Fibroblast of pulmonary artery (primary cell): ENCODE data around the gene HS3ST5.

Experiments
- DNase-seq: peaks from one replicate; pipeline ENCODE4 v3.0.0-alpha.2; 2010; ENCODE audit warnings: low read depth
- H3K4me3 ChIP-seq: replicated peaks from 2 replicates; pipeline ENCODE4 v1.5.1; 2011; ENCODE audit warnings: low read depth, mild to moderate bottlenecking, control low read depth, low read length, moderate library complexity
- TF ChIP-seq, protein P1 (sequence below): IDR thresholded peaks from 2 replicates; pipeline ENCODE4 v1.5.1; 2011; ENCODE audit warnings: mild to moderate bottlenecking, control low read depth, low read length, inconsistent platforms; ENCODE audit errors: missing control alignments

The HS3ST5 gene

DNA sequence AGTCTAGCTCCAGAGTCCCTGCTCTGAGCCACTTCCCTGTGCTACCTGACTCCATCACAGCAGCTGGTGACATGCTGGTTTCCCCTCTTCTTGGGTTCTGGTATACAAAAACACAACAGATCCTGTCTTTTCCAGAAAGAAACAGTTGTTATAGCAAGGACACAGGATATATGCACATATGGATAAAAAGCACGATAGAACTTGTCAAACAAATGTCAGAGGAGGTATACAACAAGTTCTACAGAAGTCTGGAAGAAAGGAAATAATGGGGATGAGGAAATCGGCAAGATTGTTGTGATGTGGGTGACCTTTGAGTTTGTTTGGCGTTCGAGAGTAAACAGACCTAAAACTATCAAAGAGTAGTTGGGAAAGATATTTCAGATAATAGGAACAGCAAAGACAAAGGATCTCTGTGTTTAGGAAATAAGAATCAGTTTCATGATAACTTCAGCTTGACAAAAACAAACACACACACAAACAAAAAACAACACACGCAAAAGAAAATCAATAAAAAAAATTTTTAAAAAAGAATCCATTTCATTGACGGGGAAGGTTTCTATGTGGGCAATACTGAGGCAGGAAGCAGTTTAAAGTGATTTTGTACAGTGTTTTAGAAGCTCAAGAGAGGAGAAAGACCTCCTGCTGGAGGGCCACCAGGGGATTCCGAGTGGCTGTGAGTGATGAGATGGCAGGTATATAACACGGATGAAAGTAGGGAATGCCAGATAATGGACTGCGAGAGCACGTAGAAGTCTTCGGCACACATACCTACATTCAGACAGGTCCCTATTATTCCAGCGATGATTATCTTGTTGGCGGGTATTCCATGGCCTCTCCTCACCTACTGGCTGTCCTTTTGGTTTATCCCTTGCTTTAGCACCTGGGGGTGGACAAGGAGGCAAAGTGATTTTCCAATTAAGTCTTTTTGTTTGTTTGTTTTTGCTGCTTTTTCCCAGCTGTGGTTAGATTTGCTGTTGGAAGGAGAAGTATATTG, 174.9 kb downstream of the HS3ST5 start:
- no peak overlapping the region for H3K4me3 ChIP-seq
- no peak for DNase-seq
- TF ChIP-seq, protein P1, sequence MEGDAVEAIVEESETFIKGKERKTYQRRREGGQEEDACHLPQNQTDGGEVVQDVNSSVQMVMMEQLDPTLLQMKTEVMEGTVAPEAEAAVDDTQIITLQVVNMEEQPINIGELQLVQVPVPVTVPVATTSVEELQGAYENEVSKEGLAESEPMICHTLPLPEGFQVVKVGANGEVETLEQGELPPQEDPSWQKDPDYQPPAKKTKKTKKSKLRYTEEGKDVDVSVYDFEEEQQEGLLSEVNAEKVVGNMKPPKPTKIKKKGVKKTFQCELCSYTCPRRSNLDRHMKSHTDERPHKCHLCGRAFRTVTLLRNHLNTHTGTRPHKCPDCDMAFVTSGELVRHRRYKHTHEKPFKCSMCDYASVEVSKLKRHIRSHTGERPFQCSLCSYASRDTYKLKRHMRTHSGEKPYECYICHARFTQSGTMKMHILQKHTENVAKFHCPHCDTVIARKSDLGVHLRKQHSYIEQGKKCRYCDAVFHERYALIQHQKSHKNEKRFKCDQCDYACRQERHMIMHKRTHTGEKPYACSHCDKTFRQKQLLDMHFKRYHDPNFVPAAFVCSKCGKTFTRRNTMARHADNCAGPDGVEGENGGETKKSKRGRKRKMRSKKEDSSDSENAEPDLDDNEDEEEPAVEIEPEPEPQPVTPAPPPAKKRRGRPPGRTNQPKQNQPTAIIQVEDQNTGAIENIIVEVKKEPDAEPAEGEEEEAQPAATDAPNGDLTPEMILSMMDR = no peak

DNA sequence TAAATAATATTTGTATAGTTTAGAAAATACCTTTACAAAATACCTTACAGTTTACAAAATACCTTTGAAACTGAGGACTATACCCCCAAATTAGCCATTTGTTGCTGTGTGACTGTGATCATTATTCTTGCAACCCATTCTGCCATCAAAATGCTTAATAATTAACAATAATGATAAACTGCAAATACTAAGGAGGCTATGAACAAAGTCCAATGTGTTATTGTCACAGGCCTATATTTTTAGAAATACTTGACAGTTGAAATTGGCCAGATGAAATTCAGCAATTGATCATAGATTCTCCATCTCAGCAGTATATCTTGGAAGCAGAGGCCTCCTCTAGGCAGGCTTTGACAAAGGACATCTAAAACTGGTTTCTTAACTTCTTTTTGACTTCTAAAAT, 178.6 kb downstream of the HS3ST5 start:
- no peak for DNase-seq
- no peak overlapping the region for H3K4me3 ChIP-seq
- TF ChIP-seq, protein P1 = no peak

DNA sequence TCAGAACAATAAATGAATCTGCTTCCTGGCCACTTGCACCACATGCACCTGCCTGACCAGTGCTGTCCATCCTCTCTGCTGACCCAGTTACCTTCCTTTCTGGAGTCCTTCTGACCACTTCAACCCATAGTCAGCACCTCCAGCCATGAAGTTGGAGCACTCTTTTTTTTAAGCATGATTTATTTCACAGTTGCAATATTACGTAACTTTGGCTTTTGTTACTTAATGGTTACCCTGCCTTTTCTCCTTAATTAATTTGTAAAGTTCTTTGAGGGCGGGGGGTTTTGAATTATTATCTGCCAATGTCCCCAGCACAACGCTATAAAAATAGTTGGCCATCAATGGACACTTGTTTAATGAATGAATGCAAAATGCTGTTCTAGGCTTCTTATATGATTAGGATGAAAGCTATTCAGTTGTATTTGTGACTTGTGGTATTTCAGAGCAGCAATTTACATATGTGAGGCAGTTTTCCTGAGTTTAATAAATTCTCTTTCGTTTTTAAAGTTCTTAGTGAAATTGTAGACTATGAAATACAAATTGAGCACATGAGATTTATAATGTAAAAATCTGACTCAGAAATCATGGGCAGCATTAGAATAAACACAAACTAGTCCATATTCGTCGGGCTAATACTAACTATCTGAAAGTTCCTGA, 180.0 kb downstream of the HS3ST5 start:
- no peak for DNase-seq
- no peak overlapping the region for H3K4me3 ChIP-seq
- TF ChIP-seq, protein P1 = no peak

DNA sequence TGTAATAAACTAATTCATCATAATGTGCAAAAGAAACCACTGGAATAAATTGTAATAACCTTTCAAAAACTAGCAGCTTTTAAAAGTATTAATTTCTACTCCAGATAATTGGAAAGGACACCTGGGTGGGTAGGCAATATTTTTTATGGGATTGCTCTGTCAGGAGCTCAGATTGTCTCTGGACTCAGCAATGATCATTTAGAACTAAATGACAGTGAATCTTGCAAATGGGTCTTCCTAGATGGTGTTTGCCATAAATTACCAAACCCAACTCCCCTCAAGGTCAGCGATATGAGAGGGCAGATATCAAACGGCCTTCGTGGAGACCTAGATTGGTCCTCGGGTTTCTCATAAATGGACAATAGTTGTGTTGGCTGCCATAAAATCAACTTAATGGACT, 181.9 kb downstream of the HS3ST5 start:
- H3K4me3 ChIP-seq = no peak overlapping the region
- DNase-seq = no peak
- TF ChIP-seq, protein P1 = no peak

DNA sequence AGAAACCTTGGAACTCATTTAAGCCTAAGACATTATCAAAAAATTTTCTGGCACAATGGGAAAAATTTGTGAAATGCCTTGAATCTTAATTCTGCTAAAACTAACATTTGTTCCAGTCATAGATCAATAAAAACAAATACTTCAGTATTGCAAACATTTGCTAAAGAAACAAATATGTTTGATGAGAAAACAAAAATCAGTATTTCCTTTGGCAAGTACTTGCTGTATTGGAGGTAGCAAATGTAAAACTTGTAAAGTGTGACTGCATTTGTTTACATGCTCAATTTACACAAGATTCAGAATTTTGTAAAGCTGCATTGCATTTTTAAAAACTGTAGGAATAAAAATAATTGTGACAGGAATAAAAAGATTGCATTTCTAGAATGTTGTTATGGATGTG, 183.1 kb downstream of the HS3ST5 start:
- H3K4me3 ChIP-seq = no peak overlapping the region
- TF ChIP-seq, protein P1 = no peak

DNA sequence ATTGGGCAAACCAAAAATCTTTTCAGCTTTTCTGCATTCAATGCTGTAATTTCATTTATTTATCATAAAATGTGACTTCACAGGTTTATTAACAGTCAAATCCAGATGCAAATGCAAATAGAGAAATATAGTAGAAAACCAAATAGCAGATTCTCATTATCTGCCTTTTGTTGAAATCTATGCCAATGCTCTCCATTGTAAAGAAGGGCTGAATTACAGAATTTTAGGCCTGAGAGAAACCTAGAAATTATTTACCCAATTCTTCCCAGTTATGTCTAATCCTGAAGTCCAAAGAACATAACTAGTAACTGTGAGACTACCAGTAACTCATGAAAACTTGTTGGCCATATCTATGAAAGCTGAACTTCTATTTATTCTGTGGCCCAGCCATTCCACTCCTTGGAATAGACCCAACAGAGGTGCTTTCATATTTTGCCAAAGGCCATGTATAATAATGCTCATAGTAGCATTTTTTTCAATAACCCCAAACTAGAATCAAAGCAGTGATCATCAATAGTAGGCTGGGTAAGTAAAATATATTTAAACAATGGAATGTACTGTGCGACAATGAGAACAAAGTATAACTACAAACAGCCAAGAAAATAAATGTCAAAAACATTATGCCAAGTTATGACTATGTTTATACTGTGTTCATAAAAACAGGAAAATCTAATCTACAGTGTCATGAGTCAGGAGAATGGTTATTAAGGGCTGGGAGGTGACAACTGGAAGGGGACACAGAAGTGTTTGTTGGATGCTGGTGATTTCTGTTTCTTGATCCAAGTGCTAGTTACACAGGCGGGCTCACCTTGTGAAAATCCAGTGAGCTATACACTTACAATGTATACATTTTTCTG, 183.8 kb downstream of the HS3ST5 start:
- TF ChIP-seq, protein P1 = no peak
- no peak overlapping the region for H3K4me3 ChIP-seq
- DNase-seq = no peak

More for the DNA sequence above, 183.1 kb downstream of the HS3ST5 start:
- DNase-seq = no peak
